Measurements from ENCODE around the gene FOXS1.

DNA sequence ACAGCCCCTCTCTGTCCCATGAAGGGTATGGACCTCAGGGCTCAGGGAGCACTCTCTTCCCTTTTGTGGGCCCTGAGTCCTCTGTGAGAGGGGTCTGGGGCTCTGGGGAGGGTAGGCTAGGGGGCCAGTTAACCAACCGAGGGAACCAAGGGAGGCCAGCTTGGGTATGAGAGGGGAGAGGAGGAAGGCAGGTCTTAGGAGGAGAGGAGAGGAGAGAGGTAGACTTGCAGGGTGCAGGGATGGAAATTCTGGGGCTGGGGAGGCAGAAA, 24.2 kb upstream of the FOXS1 start:
- TF ChIP-seq, protein P1, sequence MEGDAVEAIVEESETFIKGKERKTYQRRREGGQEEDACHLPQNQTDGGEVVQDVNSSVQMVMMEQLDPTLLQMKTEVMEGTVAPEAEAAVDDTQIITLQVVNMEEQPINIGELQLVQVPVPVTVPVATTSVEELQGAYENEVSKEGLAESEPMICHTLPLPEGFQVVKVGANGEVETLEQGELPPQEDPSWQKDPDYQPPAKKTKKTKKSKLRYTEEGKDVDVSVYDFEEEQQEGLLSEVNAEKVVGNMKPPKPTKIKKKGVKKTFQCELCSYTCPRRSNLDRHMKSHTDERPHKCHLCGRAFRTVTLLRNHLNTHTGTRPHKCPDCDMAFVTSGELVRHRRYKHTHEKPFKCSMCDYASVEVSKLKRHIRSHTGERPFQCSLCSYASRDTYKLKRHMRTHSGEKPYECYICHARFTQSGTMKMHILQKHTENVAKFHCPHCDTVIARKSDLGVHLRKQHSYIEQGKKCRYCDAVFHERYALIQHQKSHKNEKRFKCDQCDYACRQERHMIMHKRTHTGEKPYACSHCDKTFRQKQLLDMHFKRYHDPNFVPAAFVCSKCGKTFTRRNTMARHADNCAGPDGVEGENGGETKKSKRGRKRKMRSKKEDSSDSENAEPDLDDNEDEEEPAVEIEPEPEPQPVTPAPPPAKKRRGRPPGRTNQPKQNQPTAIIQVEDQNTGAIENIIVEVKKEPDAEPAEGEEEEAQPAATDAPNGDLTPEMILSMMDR (IDR thresholded peaks at IDR 0.05) = no peak
- TF ChIP-seq POLR2A (IDR thresholded peaks at IDR 0.05) (no peak), EP300 (IDR thresholded peaks at IDR 0.05) (no peak)
